Lower leg skin (tissue), 3 donors: ENCODE results near the gene IL17RC.

Source experiments
- CTCF ChIP-seq, 3 donors: fragments of 450-650 bp; IDR thresholded peaks; one replicate each; pipeline ENCODE4 v1.5.1; 2016; ENCODE audit warnings: antibody characterized with exemption in 3 of 3, mild to moderate bottlenecking in 3 of 3, moderate library complexity in 2 of 3
- POLR2A ChIP-seq, 2 donors: fragments of 450-650 bp; IDR thresholded peaks; one replicate each; pipeline ENCODE4 v1.6.1; 2016 to 2017; ENCODE audit warnings: antibody characterized with exemption in 2 of 2, mild to moderate bottlenecking in 1 of 2, moderate library complexity in 1 of 2

- TF ChIP-seq POLR2A (IDR thresholded peaks at IDR 0.05) (no peak), CTCF (IDR thresholded peaks at IDR 0.05) (no peak)
Measured at GRCh38 chr3:9947025-9947995, 30.4 kb downstream of the IL17RC start.
